Right atrium auricular region (tissue), 2 donors: ENCODE data around the gene FBN2. TPM values are rescaled to one million over a fixed set of nuclear protein-coding genes. Genes with fewer than 3 reads are reported as not detected.

ENCODE experiments used
- DNase-seq: peaks from one replicate; pipeline ENCODE4 v3.0.0-alpha.2; 2019; ENCODE audit warnings: low spot score
- H3K27ac ChIP-seq, 2 donors: fragments of 200-600 bp; sonication (generic); 1 replicate in 1 of 2; 2 replicates in 1 of 2; pipeline ENCODE4 v1.5.1; 2016 to 2019
- H3K27me3 ChIP-seq, 2 donors: fragments of 200-600 bp; sonication (generic); one replicate each; pipeline versions ENCODE4 v1.5.1 to v1.6.0; 2017 to 2019
- H3K36me3 ChIP-seq: fragments of 200-600 bp; sonication (generic); one replicate; pipeline ENCODE4 v1.5.1; 2016
- H3K4me1 ChIP-seq, 2 donors: fragments of 200-600 bp; sonication (generic); one replicate each; pipeline versions ENCODE4 v1.5.1 to v1.6.0; 2017 to 2019
- H3K4me3 ChIP-seq, 2 donors: fragments of 200-600 bp; sonication (generic); 1 replicate in 1 of 2; 2 replicates in 1 of 2; pipeline ENCODE4 v1.5.1; 2017 to 2019; ENCODE audit warnings: mild to moderate bottlenecking in 1 of 2, moderate library complexity in 1 of 2
- H3K9me3 ChIP-seq, 2 donors: fragments of 200-600 bp; sonication (generic); one replicate each; pipeline ENCODE4 v1.5.1; 2019
- total RNA-seq, 2 donors: library from RNA; depleted of rRNA; stranded (reverse); fragments of >200 nt; gene quantifications; one replicate each; pipeline ENCODE4 v1.1.0, GENCODE V29; 2016
- TF ChIP-seq, protein P1 (sequence below), 2 donors: fragments of 200-600 bp; sonication (generic); IDR thresholded peaks; one replicate each; pipeline ENCODE4 v1.5.1; 2019; ENCODE audit warnings: antibody characterized with exemption in 2 of 2

Gene FBN2
- total RNA-seq, 2 donors from 2014 or later: 1.1 to 4.6 TPM

DNA sequence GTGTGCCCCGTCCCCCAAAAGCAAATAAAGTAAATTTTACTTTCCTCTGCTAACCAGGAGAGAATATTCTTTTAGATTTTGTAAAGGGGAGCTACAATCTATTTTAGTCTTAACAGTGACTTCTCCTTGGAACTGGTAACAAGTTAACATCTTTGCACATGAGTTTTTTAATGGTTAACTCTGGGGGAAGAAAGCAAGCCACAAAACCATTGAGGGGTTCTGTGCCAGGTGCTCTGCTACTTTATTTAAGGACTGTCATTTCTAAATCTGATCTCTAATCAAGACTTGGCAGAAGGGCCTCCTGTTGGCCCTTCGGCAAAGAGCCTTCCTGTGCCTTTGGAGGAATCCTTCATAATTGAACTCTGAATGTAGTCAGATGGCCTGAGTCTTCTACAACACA lies 301.0 kb downstream of the FBN2 start:
- H3K36me3 ChIP-seq: no peaks in the 10 kb centered on the region
- TF ChIP-seq, protein P1, sequence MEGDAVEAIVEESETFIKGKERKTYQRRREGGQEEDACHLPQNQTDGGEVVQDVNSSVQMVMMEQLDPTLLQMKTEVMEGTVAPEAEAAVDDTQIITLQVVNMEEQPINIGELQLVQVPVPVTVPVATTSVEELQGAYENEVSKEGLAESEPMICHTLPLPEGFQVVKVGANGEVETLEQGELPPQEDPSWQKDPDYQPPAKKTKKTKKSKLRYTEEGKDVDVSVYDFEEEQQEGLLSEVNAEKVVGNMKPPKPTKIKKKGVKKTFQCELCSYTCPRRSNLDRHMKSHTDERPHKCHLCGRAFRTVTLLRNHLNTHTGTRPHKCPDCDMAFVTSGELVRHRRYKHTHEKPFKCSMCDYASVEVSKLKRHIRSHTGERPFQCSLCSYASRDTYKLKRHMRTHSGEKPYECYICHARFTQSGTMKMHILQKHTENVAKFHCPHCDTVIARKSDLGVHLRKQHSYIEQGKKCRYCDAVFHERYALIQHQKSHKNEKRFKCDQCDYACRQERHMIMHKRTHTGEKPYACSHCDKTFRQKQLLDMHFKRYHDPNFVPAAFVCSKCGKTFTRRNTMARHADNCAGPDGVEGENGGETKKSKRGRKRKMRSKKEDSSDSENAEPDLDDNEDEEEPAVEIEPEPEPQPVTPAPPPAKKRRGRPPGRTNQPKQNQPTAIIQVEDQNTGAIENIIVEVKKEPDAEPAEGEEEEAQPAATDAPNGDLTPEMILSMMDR (IDR thresholded peaks at IDR 0.05): no peak
- no peaks in the 10 kb centered on the region for H3K27me3 ChIP-seq
- H3K27ac ChIP-seq: no peak overlapping the region
- H3K4me1 ChIP-seq: no peaks in the 10 kb centered on the region
- H3K4me3 ChIP-seq: no peak overlapping the region
- DNase-seq: no peak
- no peaks in the 10 kb centered on the region for H3K9me3 ChIP-seq

DNA sequence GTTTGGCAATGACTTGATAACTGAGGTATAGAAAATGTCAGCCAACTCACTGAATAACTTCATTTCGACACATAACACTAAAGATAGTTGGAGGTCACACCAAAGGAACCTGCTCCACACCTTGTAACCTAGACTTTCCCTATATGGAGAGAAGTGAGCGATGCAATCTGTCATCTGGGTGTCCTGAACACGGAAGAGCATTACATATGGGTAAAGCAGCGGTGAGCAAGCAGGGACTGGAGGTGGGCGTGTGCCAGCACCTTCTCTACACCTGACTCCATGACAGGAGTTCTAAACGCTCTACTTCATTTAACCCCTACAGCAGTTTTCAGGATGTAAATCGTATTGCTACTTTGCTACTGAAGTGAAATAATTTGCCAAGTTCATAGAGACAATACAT lies 301.7 kb downstream of the FBN2 start:
- Histone ChIP-seq H3K36me3 (no peaks in the 10 kb centered on the region), H3K9me3 (no peaks in the 10 kb centered on the region), H3K4me3 (no peak overlapping the region), H3K27ac (no peak overlapping the region), H3K4me1 (no peaks in the 10 kb centered on the region), H3K27me3 (no peaks in the 10 kb centered on the region)
- TF ChIP-seq, protein P1 (IDR thresholded peaks at IDR 0.05): no peak
- no peak for DNase-seq

DNA sequence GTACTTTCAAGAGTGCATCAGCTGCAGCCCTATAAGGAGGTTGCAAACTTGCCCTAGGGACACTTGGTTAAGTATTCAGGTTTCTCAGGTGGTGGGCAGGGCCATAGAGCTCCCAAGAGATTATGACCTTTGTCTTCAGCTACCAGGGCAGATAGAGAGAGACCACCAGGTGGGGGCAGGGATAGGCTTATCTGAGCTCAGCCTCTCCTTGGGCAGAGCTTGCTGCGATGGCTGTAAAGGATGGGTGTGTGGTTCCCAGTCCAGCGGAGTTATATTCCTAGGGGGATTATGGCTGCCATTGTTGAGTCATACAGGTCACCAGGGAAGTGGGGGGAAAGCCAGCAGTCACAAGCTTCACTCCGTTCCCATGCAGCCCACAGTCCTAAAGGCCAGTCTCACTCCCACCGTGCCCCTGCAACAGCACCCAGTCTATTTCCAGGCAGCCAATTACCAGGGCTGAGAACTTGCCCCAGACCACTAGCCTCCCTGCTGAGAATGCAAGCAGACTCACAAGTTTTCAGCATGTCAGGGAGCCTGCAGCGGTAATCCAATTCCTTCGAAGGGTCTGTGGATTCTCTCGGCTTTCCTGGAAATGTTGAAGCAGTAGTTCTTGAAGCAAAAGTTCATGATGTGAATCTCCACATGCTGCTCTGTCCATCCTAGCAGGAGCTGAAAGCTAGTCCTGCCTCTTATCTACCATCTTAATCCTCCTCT lies 303.0 kb downstream of the FBN2 start:
- H3K36me3 ChIP-seq: no peaks in the 10 kb centered on the region
- no peaks in the 10 kb centered on the region for H3K4me1 ChIP-seq
- H3K27me3 ChIP-seq: no peaks in the 10 kb centered on the region
- no peak overlapping the region for H3K4me3 ChIP-seq
- DNase-seq: no peak
- no peaks in the 10 kb centered on the region for H3K9me3 ChIP-seq
- no peak overlapping the region for H3K27ac ChIP-seq
- TF ChIP-seq, protein P1 (IDR thresholded peaks at IDR 0.05): no peak

DNA sequence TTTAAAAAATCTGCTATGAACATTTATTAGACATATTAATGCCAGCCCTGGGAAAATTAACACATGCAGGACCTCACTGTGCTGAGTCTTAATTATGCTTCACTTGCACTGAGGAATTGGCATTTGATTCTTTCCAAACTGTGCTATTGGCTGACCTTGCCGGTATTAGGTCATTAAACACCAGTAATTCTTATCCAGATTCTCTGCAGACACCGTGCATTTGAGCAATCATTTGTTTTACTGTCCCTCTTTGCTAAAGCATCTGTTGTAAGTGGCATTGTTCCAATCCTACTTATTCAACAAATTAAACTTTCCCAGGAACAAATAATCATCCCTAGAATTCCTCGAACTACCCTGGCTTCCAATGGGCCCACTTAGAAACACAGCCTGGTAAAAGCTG lies 309.5 kb downstream of the FBN2 start:
- Histone ChIP-seq H3K27ac (no peak overlapping the region), H3K9me3 (no peaks in the 10 kb centered on the region), H3K4me3 (no peak overlapping the region), H3K36me3 (no peaks in the 10 kb centered on the region), H3K27me3 (no peaks in the 10 kb centered on the region), H3K4me1 (no peaks in the 10 kb centered on the region)
- TF ChIP-seq, protein P1 (IDR thresholded peaks at IDR 0.05): no peak
- no peak for DNase-seq

DNA sequence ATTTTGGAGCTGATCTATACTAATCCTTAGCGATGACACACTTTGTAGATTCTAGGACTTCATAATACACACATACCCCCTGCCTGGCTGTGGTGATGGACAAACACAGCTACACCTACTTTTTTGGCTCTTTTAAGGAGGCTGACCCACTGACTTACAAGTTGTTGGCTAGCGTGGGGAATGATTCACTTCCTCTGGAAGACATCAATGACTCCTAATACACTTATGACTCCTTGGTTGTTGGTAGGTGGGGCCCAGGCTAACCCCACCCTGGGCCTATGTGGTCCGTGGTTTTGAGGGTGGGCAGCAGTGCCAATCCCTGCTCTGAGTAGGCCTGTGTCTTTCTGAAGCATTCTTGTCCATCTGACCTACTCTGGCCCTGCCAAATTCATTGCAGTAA lies 310.0 kb downstream of the FBN2 start:
- TF ChIP-seq, protein P1 (IDR thresholded peaks at IDR 0.05): no peak
- no peak overlapping the region for H3K27ac ChIP-seq
- DNase-seq: no peak

More for the DNA sequence above, 310.0 kb downstream of the FBN2 start:
- no peaks in the 10 kb centered on the region for H3K4me1 ChIP-seq
- no peaks in the 10 kb centered on the region for H3K27me3 ChIP-seq
- H3K36me3 ChIP-seq: no peaks in the 10 kb centered on the region
- no peak overlapping the region for H3K4me3 ChIP-seq
- H3K9me3 ChIP-seq: no peaks in the 10 kb centered on the region
